B cell (primary cell): ENCODE data around the gene ADRM1. TPM values are rescaled to one million over a fixed set of nuclear protein-coding genes. Genes with fewer than 3 reads are reported as not detected.

Experiments
- ATAC-seq: fragments of 200-7000 bp; cut with Tn5 transposase; one replicate; pipeline ENCODE4 v1.10.0; 2021; ENCODE audit warnings: low read depth, mild to moderate bottlenecking, moderate number of reproducible peaks, moderate library complexity
- CTCF ChIA-PET: fragments of 350-600 bp; sonication (Branson Sonifier 250); formaldehyde crosslinking; loops from one replicate; lab custom pipeline; 2021; ENCODE audit warnings: antibody characterized with exemption, inconsistent platforms; lab: Charles Lee
- POLR2A ChIA-PET: fragments of 350-600 bp; sonication (Branson Sonifier 250); formaldehyde crosslinking; loops from one replicate; lab custom pipeline; 2021; ENCODE audit warnings: antibody characterized with exemption; lab: Charles Lee
- DNase-seq: peaks from one replicate; pipeline ENCODE4 v3.0.0; 2013
- H2AFZ ChIP-seq: 2 replicates; pipeline ENCODE4 v1.6.1; 2012; ENCODE audit warnings: mild to moderate bottlenecking, low read depth, low read length; ENCODE audit not compliant: insufficient read depth, poor library complexity, severe bottlenecking
- H3K27ac ChIP-seq, 2 donors: 1 replicate in 1 of 2; 2 replicates in 1 of 2; pipeline ENCODE4 v1.5.1; 2012 to 2013; ENCODE audit warnings: low read length in 2 of 2, mild to moderate bottlenecking in 2 of 2, moderate library complexity in 1 of 2
- H3K27me3 ChIP-seq, 4 experiments: fragments of 200-600 bp in 1 of 4; sonication (generic) in 1 of 4; replicated peaks in 1 of 4; 1 replicate in 2 of 4; 2 replicates in 2 of 4; pipeline versions ENCODE4 v1.6.1 to v1.7.0; 2013 to 2016; ENCODE audit warnings: low read length in 3 of 4, mild to moderate bottlenecking in 2 of 4, mixed read lengths in 1 of 4, moderate library complexity in 1 of 4; ENCODE audit not compliant: insufficient read depth in 4 of 4, control insufficient read depth in 3 of 4; ENCODE audit errors: control extremely low read depth in 1 of 4
- H3K36me3 ChIP-seq, 2 experiments: replicated peaks in 1 of 2; 1 replicate in 1 of 2; 2 replicates in 1 of 2; pipeline versions ENCODE4 v1.6.1 to v1.7.1; 2013; ENCODE audit warnings: low read length in 1 of 2; ENCODE audit not compliant: insufficient read depth in 2 of 2, control insufficient read depth in 1 of 2; ENCODE audit errors: control extremely low read depth in 1 of 2, extremely low read depth in 1 of 2
- H3K4me1 ChIP-seq, 2 donors: fragments of 200-600 bp in 1 of 2; sonication (generic) in 1 of 2; 1 replicate in 1 of 2; 2 replicates in 1 of 2; pipeline versions ENCODE4 v1.5.1 to v1.6.1; 2013 to 2017; ENCODE audit warnings: low read length in 2 of 2; ENCODE audit not compliant: control insufficient read depth in 2 of 2, insufficient read depth in 2 of 2
- H3K4me2 ChIP-seq: replicated peaks from 2 replicates; pipeline ENCODE3; 2012; ENCODE audit warnings: mild to moderate bottlenecking, low read depth, low read length; ENCODE audit not compliant: poor library complexity, severe bottlenecking
- H3K4me3 ChIP-seq, 5 experiments: fragments of 200-600 bp in 1 of 5; sonication (generic) in 1 of 5; 1 replicate in 3 of 5; 2 replicates in 2 of 5; pipeline versions ENCODE4 v1.5.1 to v1.7.0; 2011 to 2016; ENCODE audit warnings: low read length in 4 of 5, mild to moderate bottlenecking in 4 of 5, low read depth in 2 of 5, control low read depth in 1 of 5, moderate library complexity in 1 of 5; ENCODE audit not compliant: insufficient read depth in 1 of 5; ENCODE audit errors: control extremely low read depth in 1 of 5, extremely low read depth in 1 of 5
- H3K79me2 ChIP-seq: fragments of 200-600 bp; sonication (generic); one replicate; pipeline ENCODE4 v1.6.0; 2016; ENCODE audit warnings: low read length; ENCODE audit not compliant: control insufficient read depth, insufficient read depth
- H3K9ac ChIP-seq: fragments of 200-600 bp; sonication (generic); 2 replicates; pipeline ENCODE4 v1.6.1; 2017; ENCODE audit warnings: mild to moderate bottlenecking, low read length, moderate library complexity
- H3K9me3 ChIP-seq, 3 donors: one replicate each; pipeline versions ENCODE4 v1.6.1 to v1.7.1; 2013; ENCODE audit warnings: low read length in 2 of 3; ENCODE audit not compliant: control insufficient read depth in 2 of 3, insufficient read depth in 1 of 3; ENCODE audit errors: control extremely low read depth in 1 of 3
- H4K20me1 ChIP-seq: 2 replicates; pipeline ENCODE4 v1.6.0; 2012; ENCODE audit warnings: mild to moderate bottlenecking, low read length; ENCODE audit not compliant: insufficient read depth, control insufficient read depth, poor library complexity, severe bottlenecking
- H3K27ac Mint-ChIP-seq: one replicate; pipeline ENCODE4 v1.8.0; 2021; ENCODE audit warnings: mixed read lengths
- H3K27me3 Mint-ChIP-seq: one replicate; pipeline ENCODE4 v1.8.0; 2021; ENCODE audit warnings: mixed read lengths
- H3K4me1 Mint-ChIP-seq: one replicate; pipeline ENCODE4 v1.8.0; 2021; ENCODE audit warnings: mixed read lengths
- H3K4me3 Mint-ChIP-seq: one replicate; pipeline ENCODE4 v1.8.0; 2021; ENCODE audit warnings: mixed read lengths
- H3K9me3 Mint-ChIP-seq: one replicate; pipeline ENCODE4 v1.8.0; 2022; ENCODE audit warnings: mixed read lengths; ENCODE audit not compliant: insufficient read depth
- EZH2 ChIP-seq: IDR thresholded peaks from 2 replicates; pipeline ENCODE4 v1.6.1; 2012; ENCODE audit warnings: borderline replicate concordance, low read depth, mild to moderate bottlenecking, moderate library complexity, low read length; ENCODE audit not compliant: insufficient read depth, poor library complexity, severe bottlenecking
- WGBS: methylation state at CpG from one replicate; pipeline ENCODE4 v1.1.5; 2013; ENCODE audit warnings: missing lambda C conversion rate; ENCODE audit not compliant: insufficient coverage; 5-methylcytosine and 5-hydroxymethylcytosine counted together
- intact Hi-C: fragments of 100-400 bp; cut with micrococcal nuclease; formaldehyde crosslinking; loops from one replicate; pipeline ENCODE4 v1.10.0; 2022
- polyA plus RNA-seq: library from polyadenylated mRNA; depleted of rRNA; stranded (reverse); fragments of >200 nt; gene quantifications from 2 replicates; pipeline ENCODE4 v1.2.3, GENCODE V29; 2012
- total RNA-seq, 2 donors: library from RNA; stranded (reverse); fragments of 120-200 nt in 1 of 2; gene quantifications; 1 replicate in 1 of 2; 2 replicates in 1 of 2; pipeline versions ENCODE4 v1.2.3 to v1.2.4, GENCODE V29; 2013 to 2022
- TF ChIP-seq, protein P1 (sequence below): fragments of 200-600 bp; IDR thresholded peaks from one replicate; pipeline ENCODE4 v1.8.0; 2022; ENCODE audit warnings: antibody characterized with exemption, mild to moderate bottlenecking

The ADRM1 gene
- total and polyA plus RNA-seq, 2 donors (not counting 1 experiment from before 2014, with no cell fraction given), result 73.9 to 87.2 TPM

DNA sequence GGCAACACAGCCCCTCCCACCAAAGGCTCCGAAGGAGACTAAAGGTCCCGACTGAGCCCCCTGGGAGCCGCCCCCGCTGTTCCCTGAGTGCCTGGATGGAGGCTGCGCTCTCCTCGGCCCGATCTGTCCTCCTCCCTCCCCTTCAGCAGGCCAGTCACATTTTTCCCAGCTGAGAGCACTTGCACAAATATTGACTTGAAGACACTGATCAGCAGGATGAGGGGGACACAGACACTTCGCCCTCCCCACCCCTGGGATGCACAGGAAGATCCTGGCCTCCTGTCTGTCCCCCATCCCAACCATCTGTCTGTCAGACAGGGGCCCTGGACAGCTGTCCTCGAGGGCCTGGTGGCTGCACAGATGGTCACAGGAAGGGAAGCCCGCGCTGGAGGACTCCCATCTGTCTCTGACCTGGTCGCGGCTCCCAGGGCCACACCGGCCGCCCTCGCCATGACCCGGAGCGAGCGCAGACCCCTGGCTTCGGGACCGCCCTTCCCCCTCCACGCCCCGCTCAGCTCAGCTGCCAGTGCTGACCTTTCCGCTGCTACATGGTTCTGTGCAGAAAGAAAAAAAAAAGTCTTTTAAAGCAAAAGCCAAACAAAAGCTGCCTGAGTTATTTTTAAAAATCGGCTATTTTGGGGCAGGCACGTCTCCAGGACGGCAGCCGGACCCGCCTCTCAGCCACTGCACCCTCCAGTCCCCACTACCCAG, 53.2 kb downstream of the ADRM1 start:
- CTCF ChIA-PET, result no interaction called here
- intact Hi-C loops, result no loop called here
- ATAC-seq (no peak), DNase-seq (no peak)
- no peaks in the 10 kb centered on the region for H3K9me3 Mint-ChIP-seq
- H3K9me3 ChIP-seq, result peaks cover 0 to 1% (median 0%) of the 10 kb centered on the region in 3 donors
- H3K9ac ChIP-seq, result no peak overlapping the region
- no peaks in the 10 kb centered on the region for H4K20me1 ChIP-seq
- H3K27ac Mint-ChIP-seq, result no peak overlapping the region
- H2AFZ ChIP-seq, result no peak overlapping the region
- H3K4me3 ChIP-seq, result no peak overlapping the region
- no peaks in the 10 kb centered on the region for H3K27me3 ChIP-seq
- H3K36me3 ChIP-seq, result no peaks in the 10 kb centered on the region
- no peak overlapping the region for H3K4me3 Mint-ChIP-seq
- no peaks in the 10 kb centered on the region for H3K79me2 ChIP-seq
- no peaks in the 10 kb centered on the region for H3K4me1 Mint-ChIP-seq
- 82% methylated on average over 24 of the region's 29 CpGs for WGBS
- peaks cover 0 to 6% of the 10 kb centered on the region in 2 donors for H3K4me1 ChIP-seq
- TF ChIP-seq EZH2, result no peak
- TF ChIP-seq, protein P1, sequence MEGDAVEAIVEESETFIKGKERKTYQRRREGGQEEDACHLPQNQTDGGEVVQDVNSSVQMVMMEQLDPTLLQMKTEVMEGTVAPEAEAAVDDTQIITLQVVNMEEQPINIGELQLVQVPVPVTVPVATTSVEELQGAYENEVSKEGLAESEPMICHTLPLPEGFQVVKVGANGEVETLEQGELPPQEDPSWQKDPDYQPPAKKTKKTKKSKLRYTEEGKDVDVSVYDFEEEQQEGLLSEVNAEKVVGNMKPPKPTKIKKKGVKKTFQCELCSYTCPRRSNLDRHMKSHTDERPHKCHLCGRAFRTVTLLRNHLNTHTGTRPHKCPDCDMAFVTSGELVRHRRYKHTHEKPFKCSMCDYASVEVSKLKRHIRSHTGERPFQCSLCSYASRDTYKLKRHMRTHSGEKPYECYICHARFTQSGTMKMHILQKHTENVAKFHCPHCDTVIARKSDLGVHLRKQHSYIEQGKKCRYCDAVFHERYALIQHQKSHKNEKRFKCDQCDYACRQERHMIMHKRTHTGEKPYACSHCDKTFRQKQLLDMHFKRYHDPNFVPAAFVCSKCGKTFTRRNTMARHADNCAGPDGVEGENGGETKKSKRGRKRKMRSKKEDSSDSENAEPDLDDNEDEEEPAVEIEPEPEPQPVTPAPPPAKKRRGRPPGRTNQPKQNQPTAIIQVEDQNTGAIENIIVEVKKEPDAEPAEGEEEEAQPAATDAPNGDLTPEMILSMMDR, result no peak
- POLR2A ChIA-PET, result interaction anchor here (0.6 kb wide), 1 partner anchor 12 kb away, joined by 5 read pairs; no protein-coding TSS in a partner anchor
- H3K27me3 Mint-ChIP-seq, result no peaks in the 10 kb centered on the region
- no peak overlapping the region for H3K4me2 ChIP-seq
- H3K27ac ChIP-seq, result no peak overlapping the region

DNA sequence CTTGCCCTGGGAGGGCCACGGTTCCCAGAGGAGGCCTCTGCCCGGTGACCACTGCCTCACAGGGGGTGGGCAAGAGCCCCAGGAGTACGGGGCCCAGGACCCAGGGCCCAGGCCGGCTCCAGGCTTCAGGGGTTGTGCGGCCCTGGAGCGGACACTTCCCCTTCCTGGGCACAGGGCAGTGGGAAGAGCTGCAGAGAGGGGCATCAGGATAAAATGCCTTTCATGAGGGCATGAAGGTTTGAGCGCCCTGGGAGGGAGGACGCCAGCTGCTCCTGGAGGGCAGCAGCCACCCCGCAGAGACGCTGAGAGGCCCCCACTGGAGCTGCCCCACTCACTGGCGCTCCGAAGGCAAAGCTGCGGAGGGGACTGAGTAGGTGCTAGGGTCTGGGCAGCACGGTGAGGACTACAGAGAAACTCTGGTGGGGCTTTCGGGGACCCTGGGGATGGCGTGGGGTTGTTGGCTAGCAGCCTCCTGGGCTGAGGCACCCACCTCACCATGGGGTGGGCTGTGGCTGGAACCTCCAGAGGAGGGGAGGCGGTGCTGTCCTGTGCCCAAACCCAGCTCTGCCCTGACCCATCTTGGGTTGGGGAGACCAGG, 53.9 kb downstream of the ADRM1 start:
- H3K9me3 Mint-ChIP-seq, result no peaks in the 10 kb centered on the region
- no peaks in the 10 kb centered on the region for H3K36me3 ChIP-seq
- H3K9me3 ChIP-seq, result no peaks in the 10 kb centered on the region
- no peak overlapping the region for H3K4me3 ChIP-seq
- H3K4me3 Mint-ChIP-seq, result no peak overlapping the region
- H3K4me1 ChIP-seq, result peaks cover 0 to 6% of the 10 kb centered on the region in 2 donors
- H3K4me2 ChIP-seq, result no peak overlapping the region
- no peak for TF ChIP-seq EZH2
- TF ChIP-seq, protein P1, result no peak
- H2AFZ ChIP-seq, result no peak overlapping the region
- H3K27ac ChIP-seq, result no peak overlapping the region
- no peaks in the 10 kb centered on the region for H3K27me3 ChIP-seq
- H3K4me1 Mint-ChIP-seq, result no peaks in the 10 kb centered on the region
- intact Hi-C loops, result no loop called here
- no peaks in the 10 kb centered on the region for H4K20me1 ChIP-seq
- no peak overlapping the region for H3K27ac Mint-ChIP-seq
- DNase-seq (no peak), ATAC-seq (no peak)
- no peaks in the 10 kb centered on the region for H3K79me2 ChIP-seq
- no peaks in the 10 kb centered on the region for H3K27me3 Mint-ChIP-seq
- ChIA-PET CTCF (interaction anchor here (1.2 kb wide), 1 partner anchor 16 kb away, joined by 3 read pairs; no protein-coding TSS in a partner anchor), POLR2A (no interaction called here)
- no peak overlapping the region for H3K9ac ChIP-seq
- 70% methylated on average over 17 of the region's 17 CpGs for WGBS
